Measurements from ENCODE around the gene SYT10.

SYT10 gene

GRCh38 chr12:33439587-33440011 is at the start of gene SYT10:
SYT10 (minus strand) TSS chr12:33439819; CDS start chr12:33439522, 297 bp downstream.
- no peak for TF ChIP-seq CTCF (conservative IDR thresholded peaks at IDR 0.05; ENCODE audit: low read length)
- DNase-seq (ENCODE audit: low read depth): no peak
- H3K4me3 ChIP-seq (ENCODE audit: low read length): peak within 1 kb of the TSS; percentile 67

GRCh38 chr12:33488036-33488435 is 48.4 kb upstream of the SYT10 start:
- DNase-seq (ENCODE audit: low read depth): no peak
- TF ChIP-seq CTCF (conservative IDR thresholded peaks at IDR 0.05; ENCODE audit: low read length): no peak
- H3K4me3 ChIP-seq (ENCODE audit: low read length): no peak overlapping the region

GRCh38 chr12:33486058-33486457 is 46.4 kb upstream of the SYT10 start:
- no peak for DNase-seq (ENCODE audit: low read depth)
- no peak for TF ChIP-seq CTCF (conservative IDR thresholded peaks at IDR 0.05; ENCODE audit: low read length)
- H3K4me3 ChIP-seq (ENCODE audit: low read length): no peak overlapping the region

GRCh38 chr12:33484161-33484560 is 44.5 kb upstream of the SYT10 start:
- DNase-seq (ENCODE audit: low read depth): no peak
- no peak overlapping the region for H3K4me3 ChIP-seq (ENCODE audit: low read length)
- no peak for TF ChIP-seq CTCF (conservative IDR thresholded peaks at IDR 0.05; ENCODE audit: low read length)

- DNase-seq (ENCODE audit: low read depth): no peak
- H3K4me3 ChIP-seq (ENCODE audit: low read length): no peak overlapping the region
- TF ChIP-seq CTCF (conservative IDR thresholded peaks at IDR 0.05; ENCODE audit: low read length): no peak
Observed at GRCh38 chr12:33480366-33480765, 40.7 kb upstream of the SYT10 start.

GRCh38 chr12:33476058-33476457 is 36.4 kb upstream of the SYT10 start:
- H3K4me3 ChIP-seq (ENCODE audit: low read length): no peak overlapping the region
- DNase-seq (ENCODE audit: low read depth): no peak
- TF ChIP-seq CTCF (conservative IDR thresholded peaks at IDR 0.05; ENCODE audit: low read length): no peak

GRCh38 chr12:33472299-33472698 is 32.7 kb upstream of the SYT10 start:
- no peak for DNase-seq (ENCODE audit: low read depth)
- no peak overlapping the region for H3K4me3 ChIP-seq (ENCODE audit: low read length)
- no peak for TF ChIP-seq CTCF (conservative IDR thresholded peaks at IDR 0.05; ENCODE audit: low read length)

Data from AG10803 (cell line).